ENCODE data around the gene MELK.
"Not testable (repeated sequence)": the region's sequence is repeated elsewhere in the genome, so short reads cannot be mapped to it uniquely, and the experiment has no call there.

MELK gene

GRCh38 chr9:36572515-36573418 is at the start of gene MELK:
TSS of gene MELK (plus strand) at chr9:36572895. CDS start at chr9:36581682, 8,787 bp downstream.
- DNase-seq (peak; percentile 93), ATAC-seq (peak; percentile 76)

- no peak for ATAC-seq
- DNase-seq, result no peak
These were observed 42.5 kb upstream of the MELK start for GRCh38 chr9:36530224-36530623.

- no peak for DNase-seq
- ATAC-seq, result no peak
These were observed 40.3 kb upstream of the MELK start for GRCh38 chr9:36532353-36532752.

DNA sequence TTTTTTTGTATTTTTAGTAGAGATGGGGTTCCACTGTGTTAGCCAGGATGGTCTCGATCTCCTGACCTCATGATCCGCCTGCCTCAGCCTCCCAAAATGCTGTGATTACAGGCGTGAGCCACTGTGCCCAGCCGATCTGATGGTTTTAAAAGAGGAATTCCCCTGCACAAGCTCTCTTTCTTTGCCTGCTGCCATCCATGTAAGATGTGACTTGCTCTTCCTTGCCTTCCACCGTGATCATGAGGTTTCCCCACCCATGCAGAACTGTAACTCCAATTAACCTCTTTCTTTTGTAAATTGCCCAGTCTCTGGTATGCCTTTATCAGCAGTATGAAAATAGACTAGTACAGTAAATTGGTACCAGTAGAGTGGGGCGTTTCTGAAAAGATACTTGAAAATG is 39.0 kb upstream of the MELK start:
- ATAC-seq, DNase-seq: not testable (repeated sequence)

DNA sequence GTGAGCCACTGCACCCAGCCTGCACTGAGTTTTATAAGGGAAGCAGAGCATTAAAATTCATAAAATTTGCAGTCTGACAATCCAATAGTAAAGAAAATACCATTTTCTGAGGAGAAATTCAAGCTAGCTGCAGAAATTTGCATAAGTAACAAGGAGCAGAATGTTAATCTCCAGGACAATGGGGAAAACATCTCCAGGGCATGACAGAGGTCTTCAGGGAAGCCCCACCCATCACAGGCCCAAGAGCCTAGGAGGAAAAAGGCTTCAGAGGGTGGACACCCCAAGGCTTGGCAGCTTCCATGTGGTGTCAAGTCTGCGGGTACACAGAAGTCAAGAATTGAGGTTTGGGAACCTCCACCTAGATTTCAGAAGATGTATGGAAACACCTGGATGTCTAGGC is 37.6 kb upstream of the MELK start:
- ATAC-seq, result no peak
- no peak for DNase-seq

DNA sequence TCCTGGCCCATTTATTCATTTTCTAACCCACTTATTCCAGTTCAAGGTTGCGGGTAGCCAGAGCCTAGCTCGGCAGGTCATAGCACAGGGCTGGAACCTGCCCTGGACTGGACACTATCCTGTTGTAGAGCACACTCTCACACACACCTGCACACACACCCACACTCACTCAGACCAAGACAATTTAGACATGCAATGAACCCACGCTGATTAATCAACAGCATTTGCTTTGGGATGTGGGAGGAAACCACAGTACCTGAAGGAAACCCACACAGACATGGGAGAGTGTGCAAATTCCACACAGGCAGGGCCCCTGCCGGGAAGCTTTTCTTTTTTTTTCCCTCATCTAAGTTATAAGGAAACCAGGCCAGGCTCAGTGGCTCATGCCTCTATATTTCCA is 34.8 kb upstream of the MELK start:
- ATAC-seq (no peak), DNase-seq (no peak)

- ATAC-seq (no peak), DNase-seq (no peak)
These were observed 30.3 kb upstream of the MELK start for GRCh38 chr9:36542355-36542754.

DNA sequence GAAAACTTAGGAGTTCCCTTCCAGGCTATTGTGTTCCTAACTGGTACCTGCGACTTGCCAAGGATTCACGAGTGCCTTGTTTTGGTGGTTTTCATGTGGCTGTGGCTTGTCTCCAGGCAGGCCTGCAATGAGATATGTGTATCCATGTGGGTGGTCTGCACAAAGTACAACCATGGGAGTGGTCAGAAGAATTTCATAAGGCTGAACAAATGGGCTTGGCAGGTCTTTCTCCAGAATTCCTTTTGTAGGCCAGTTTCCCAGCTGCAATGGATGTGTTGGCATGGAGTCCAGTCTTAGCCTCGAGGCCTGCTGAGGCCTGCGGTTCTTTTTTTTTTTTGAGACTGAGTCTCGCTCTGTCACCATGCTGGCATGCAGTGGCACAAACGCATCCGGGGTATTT is 28.8 kb upstream of the MELK start:
- no peak for ATAC-seq
- no peak for DNase-seq

DNA sequence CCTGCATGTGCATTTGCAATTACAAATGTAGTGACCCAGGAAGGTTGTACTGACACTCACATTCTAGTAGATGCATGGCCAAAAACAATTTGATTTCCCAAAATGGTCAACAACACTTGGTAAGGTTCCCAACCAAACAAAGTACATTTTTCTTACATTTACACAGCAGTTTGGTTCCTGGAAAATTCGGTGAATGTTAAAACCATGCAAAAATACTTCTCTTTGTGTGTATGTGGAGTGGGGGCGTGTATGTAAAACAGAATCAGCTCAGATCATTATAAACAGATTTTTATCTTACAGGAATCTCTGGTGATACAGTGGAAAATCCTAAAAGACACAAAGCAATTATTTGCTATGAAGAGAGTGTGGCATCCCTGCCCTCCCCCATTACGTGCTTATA is 25.1 kb upstream of the MELK start:
- ATAC-seq, result no peak
- DNase-seq, result no peak

GRCh38 chr9:36548454-36548853 is 24.2 kb upstream of the MELK start:
- DNase-seq, result no peak
- ATAC-seq, result no peak

- ATAC-seq (no peak), DNase-seq (no peak)
These were observed 22.6 kb upstream of the MELK start for GRCh38 chr9:36550135-36550534.

- DNase-seq, ATAC-seq: not testable (repeated sequence)
These were observed 22.0 kb upstream of the MELK start for GRCh38 chr9:36550631-36551098.

GRCh38 chr9:36551129-36551528 is 21.6 kb upstream of the MELK start:
- ATAC-seq (no peak), DNase-seq (no peak)

DNA sequence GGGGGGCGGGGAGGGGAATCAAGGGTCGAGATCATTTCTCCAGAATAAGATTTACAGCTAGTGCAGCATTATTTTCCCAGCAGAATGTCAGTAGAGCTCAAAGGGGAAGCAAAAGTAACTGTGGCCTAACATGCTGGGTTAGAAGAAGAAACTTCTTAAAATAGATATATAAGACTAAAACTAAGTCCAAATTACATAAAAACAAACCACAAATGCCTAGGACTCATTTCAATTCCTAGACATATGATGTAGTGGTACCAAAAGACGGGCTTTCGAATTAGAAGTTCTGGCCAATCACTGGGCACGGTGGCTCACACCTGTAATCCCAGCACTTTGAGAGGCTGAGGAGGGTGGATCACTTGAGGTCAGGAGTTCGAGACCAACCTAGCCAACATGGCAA is 20.8 kb upstream of the MELK start:
- ATAC-seq (no peak), DNase-seq (no peak)

GRCh38 chr9:36559036-36559695 is 13.5 kb upstream of the MELK start:
- ATAC-seq, result no peak
- DNase-seq, result no peak

GRCh38 chr9:36560771-36561170 is 11.9 kb upstream of the MELK start:
- no peak for ATAC-seq
- no peak for DNase-seq

- not testable (repeated sequence) for ATAC-seq, DNase-seq
These were observed 9.9 kb upstream of the MELK start for GRCh38 chr9:36562801-36563200.

- ATAC-seq (no peak), DNase-seq (no peak)
These were observed 5.9 kb upstream of the MELK start for GRCh38 chr9:36566813-36567221.

GRCh38 chr9:36568681-36569080 is 4.0 kb upstream of the MELK start:
- DNase-seq, ATAC-seq: not testable (repeated sequence)

DNA sequence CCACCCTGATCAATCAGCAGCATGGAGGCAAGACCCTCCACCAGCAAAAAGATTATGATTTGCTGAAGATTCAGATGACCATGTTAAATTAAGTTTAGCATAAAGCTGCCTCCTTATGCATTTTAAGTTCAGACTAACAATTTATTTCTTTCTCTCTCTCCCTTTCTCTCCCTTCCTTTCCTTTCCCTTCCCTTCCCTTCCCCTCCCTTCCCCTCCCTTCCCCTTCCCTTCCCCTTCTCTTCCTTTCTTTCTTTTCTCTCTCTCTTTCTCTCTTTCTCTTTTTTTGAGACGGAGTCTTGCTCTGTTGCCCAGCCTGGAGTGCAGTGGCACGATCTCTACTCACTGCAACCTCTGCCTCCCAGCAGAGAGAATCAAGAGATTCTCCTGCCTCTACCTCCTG is 1.4 kb upstream of the MELK start:
- DNase-seq (no peak), ATAC-seq (no peak)

DNA sequence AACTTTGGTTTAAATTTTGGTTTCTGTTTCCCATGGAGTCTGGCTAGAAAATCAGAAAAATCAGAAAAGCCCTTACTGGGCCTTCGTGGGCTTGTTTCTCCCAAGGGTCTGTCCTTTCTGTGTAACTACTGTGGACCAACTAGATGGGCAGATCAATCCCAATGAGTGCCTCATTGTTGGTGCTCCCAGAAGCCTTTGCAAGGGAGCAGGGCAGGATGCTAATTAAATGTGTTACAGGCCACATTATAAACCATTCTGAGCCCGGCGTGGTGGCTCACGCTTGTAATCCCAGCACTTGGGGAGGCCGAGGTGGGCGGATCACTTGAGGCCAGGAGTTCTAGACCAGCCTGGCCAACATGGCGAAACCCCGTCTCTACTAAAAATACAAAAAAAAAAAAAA is 1.4 kb downstream of the MELK start:
- not testable (repeated sequence) for DNase-seq, ATAC-seq

DNA sequence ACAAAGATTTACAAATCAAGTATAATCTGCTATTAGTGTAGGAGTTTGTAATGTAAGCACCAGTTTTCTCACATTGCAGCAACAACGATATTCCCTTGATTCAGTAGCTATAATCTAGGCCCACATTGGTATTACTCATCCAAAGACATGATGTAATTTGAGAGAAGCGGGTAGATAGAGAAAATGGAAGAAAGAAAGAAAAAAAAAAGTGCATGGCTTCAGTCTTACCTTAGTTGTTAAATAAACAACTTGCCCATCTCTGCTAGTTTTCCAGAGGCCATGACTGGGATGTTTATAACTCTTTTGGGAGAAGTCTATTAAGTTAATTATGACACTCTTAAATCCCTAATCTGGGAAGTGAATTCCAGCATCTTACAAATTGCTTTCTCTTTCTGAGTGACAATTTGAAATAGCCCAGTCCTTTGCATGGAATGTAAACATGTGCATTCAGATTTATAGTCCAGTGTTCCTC is 2.8 kb downstream of the MELK start:
- no peak for ATAC-seq
- DNase-seq, result no peak

GRCh38 chr9:36576866-36577265 is 4.2 kb downstream of the MELK start:
- DNase-seq (peak; percentile 14), ATAC-seq (peak; percentile 89)

Data from stimulated activated naive CD8-positive, alpha-beta T cell treated with anti-CD3 and anti-CD28 coated beads, Interleukin-15, Interleukin-2, amounts not matched to agents 100 U/mL and 50 U/mL, for 24 hours (primary cell).